ENCODE results near the gene SPIRE1. TPM values are rescaled to one million over a fixed set of nuclear protein-coding genes. Genes with fewer than 3 reads are reported as not detected.

The SPIRE1 gene
- polyA plus RNA-seq, 3 donors = 31.1 to 35.8 (median 34.6) TPM

GRCh38 chr18:12625241-12625640, 32.7 kb downstream of the SPIRE1 start:
- DNase-seq (ENCODE audit: extremely low read depth in 1 of 11, low read depth in 9 of 11, low spot score in 4 of 11) = no peak

GRCh38 chr18:12621742-12622306, 36.1 kb downstream of the SPIRE1 start:
- DNase-seq (ENCODE audit: extremely low read depth in 1 of 11, low read depth in 9 of 11, low spot score in 4 of 11) = no peak

- DNase-seq (ENCODE audit: extremely low read depth in 1 of 11, low read depth in 9 of 11, low spot score in 4 of 11) = no peak
Observed at GRCh38 chr18:12615748-12616147, 42.2 kb downstream of the SPIRE1 start.

- DNase-seq (ENCODE audit: extremely low read depth in 1 of 11, low read depth in 9 of 11, low spot score in 4 of 11) = no peak
Observed at GRCh38 chr18:12608301-12608700, 49.6 kb downstream of the SPIRE1 start.

GRCh38 chr18:12606592-12607315, 51.2 kb downstream of the SPIRE1 start:
- DNase-seq (ENCODE audit: extremely low read depth in 1 of 11, low read depth in 9 of 11, low spot score in 4 of 11) = no peak

GRCh38 chr18:12604445-12605007, 53.4 kb downstream of the SPIRE1 start:
- no peak for DNase-seq (ENCODE audit: extremely low read depth in 1 of 11, low read depth in 9 of 11, low spot score in 4 of 11)

- no peak for DNase-seq (ENCODE audit: extremely low read depth in 1 of 11, low read depth in 9 of 11, low spot score in 4 of 11)
Observed at GRCh38 chr18:12599966-12600365, 57.9 kb downstream of the SPIRE1 start.

GRCh38 chr18:12599543-12599942, 58.4 kb downstream of the SPIRE1 start:
- no peak for DNase-seq (ENCODE audit: extremely low read depth in 1 of 11, low read depth in 9 of 11, low spot score in 4 of 11)

GRCh38 chr18:12598181-12598930, 59.6 kb downstream of the SPIRE1 start:
- DNase-seq (ENCODE audit: extremely low read depth in 1 of 11, low read depth in 9 of 11, low spot score in 4 of 11) = no peak

GRCh38 chr18:12597760-12598159, 60.1 kb downstream of the SPIRE1 start:
- peak in 1 of 11 donors; percentile 14 for DNase-seq (ENCODE audit: extremely low read depth in 1 of 11, low read depth in 9 of 11, low spot score in 4 of 11)

GRCh38 chr18:12595571-12596255, 62.2 kb downstream of the SPIRE1 start:
- DNase-seq (ENCODE audit: extremely low read depth in 1 of 11, low read depth in 9 of 11, low spot score in 4 of 11) = no peak

GRCh38 chr18:12593866-12594265, 64.0 kb downstream of the SPIRE1 start:
- DNase-seq (ENCODE audit: extremely low read depth in 1 of 11, low read depth in 9 of 11, low spot score in 4 of 11) = no peak

GRCh38 chr18:12592597-12593127, 65.2 kb downstream of the SPIRE1 start:
- no peak for DNase-seq (ENCODE audit: extremely low read depth in 1 of 11, low read depth in 9 of 11, low spot score in 4 of 11)

- no peak for DNase-seq (ENCODE audit: extremely low read depth in 1 of 11, low read depth in 9 of 11, low spot score in 4 of 11)
Observed at GRCh38 chr18:12589448-12589847, 68.5 kb downstream of the SPIRE1 start.

- no peak for DNase-seq (ENCODE audit: extremely low read depth in 1 of 11, low read depth in 9 of 11, low spot score in 4 of 11)
Observed at GRCh38 chr18:12586956-12587355, 71.0 kb downstream of the SPIRE1 start.

GRCh38 chr18:12585218-12585617, 72.7 kb downstream of the SPIRE1 start:
- no peak for DNase-seq (ENCODE audit: extremely low read depth in 1 of 11, low read depth in 9 of 11, low spot score in 4 of 11)

GRCh38 chr18:12580630-12581342, 77.1 kb downstream of the SPIRE1 start:
- no peak for DNase-seq (ENCODE audit: extremely low read depth in 1 of 11, low read depth in 9 of 11, low spot score in 4 of 11)

- DNase-seq (ENCODE audit: extremely low read depth in 1 of 11, low read depth in 9 of 11, low spot score in 4 of 11) = no peak
Observed at GRCh38 chr18:12579775-12580174, 78.1 kb downstream of the SPIRE1 start.

GRCh38 chr18:12577848-12578247, 80.1 kb downstream of the SPIRE1 start:
- no peak for DNase-seq (ENCODE audit: extremely low read depth in 1 of 11, low read depth in 9 of 11, low spot score in 4 of 11)

Measured in renal cortex interstitium (tissue), 11 donors.